GM19372 (cell line): ENCODE data around the gene ZNF80.
"Not testable (repeated sequence)": the region's sequence is repeated elsewhere in the genome, so short reads cannot be mapped to it uniquely, and the experiment has no call there.

ENCODE experiments used
- ATAC-seq: cut with Tn5 transposase; IDR thresholded peaks from one replicate; pipeline ENCODE4 v1.9.1; 2021; ENCODE audit warnings: mild to moderate bottlenecking, low read depth, moderate library complexity; ENCODE audit not compliant: unreplicated experiment

ZNF80 gene

GRCh38 chr3:114237478-114237877 is at the start of gene ZNF80:
TSS of gene ZNF80 (minus strand) at chr3:114237578. CDS start at chr3:114237074, 504 bp downstream.
- ATAC-seq = not testable (repeated sequence)

GRCh38 chr3:114286266-114286665 is 48.9 kb upstream of the ZNF80 start:
- no peak for ATAC-seq

GRCh38 chr3:114285648-114286230 is 48.4 kb upstream of the ZNF80 start:
- ATAC-seq = no peak

- ATAC-seq = no peak
Observed at GRCh38 chr3:114284644-114285043, 47.3 kb upstream of the ZNF80 start.

GRCh38 chr3:114276856-114277255 is 39.5 kb upstream of the ZNF80 start:
- not testable (repeated sequence) for ATAC-seq

- no peak for ATAC-seq
Observed at GRCh38 chr3:114274929-114275328, 37.6 kb upstream of the ZNF80 start.

- no peak for ATAC-seq
Observed at GRCh38 chr3:114272271-114272670, 34.9 kb upstream of the ZNF80 start.

GRCh38 chr3:114270019-114270418 is 32.6 kb upstream of the ZNF80 start:
- no peak for ATAC-seq

- no peak for ATAC-seq
Observed at GRCh38 chr3:114260152-114260551, 22.8 kb upstream of the ZNF80 start.

GRCh38 chr3:114259566-114259965 is 22.2 kb upstream of the ZNF80 start:
- no peak for ATAC-seq

- no peak for ATAC-seq
Observed at GRCh38 chr3:114253505-114253904, 16.1 kb upstream of the ZNF80 start.

GRCh38 chr3:114252954-114253353 is 15.6 kb upstream of the ZNF80 start:
- ATAC-seq = no peak

- peak; percentile 95 for ATAC-seq
Observed at GRCh38 chr3:114242947-114243346, 5.6 kb upstream of the ZNF80 start.

GRCh38 chr3:114241262-114241661 is 3.9 kb upstream of the ZNF80 start:
- no peak for ATAC-seq

GRCh38 chr3:114238146-114238785 is 888 bp upstream of the ZNF80 start:
- not testable (repeated sequence) for ATAC-seq

GRCh38 chr3:114235431-114235830 is 1.9 kb downstream of the ZNF80 start:
- no peak for ATAC-seq

- no peak for ATAC-seq
Observed at GRCh38 chr3:114234745-114235144, 2.6 kb downstream of the ZNF80 start.

- ATAC-seq = no peak
Observed at GRCh38 chr3:114231616-114232015, 5.8 kb downstream of the ZNF80 start.

- no peak for ATAC-seq
Observed at GRCh38 chr3:114227076-114227475, 10.3 kb downstream of the ZNF80 start.

GRCh38 chr3:114226313-114226712 is 11.1 kb downstream of the ZNF80 start:
- no peak for ATAC-seq

- peak; percentile 92 for ATAC-seq
Observed at GRCh38 chr3:114223143-114223542, 14.2 kb downstream of the ZNF80 start.

- no peak for ATAC-seq
Observed at GRCh38 chr3:114221881-114222264, 15.5 kb downstream of the ZNF80 start.
